WTC11 (cell line): ENCODE results near the gene PRSS1. TPM values are rescaled to one million over a fixed set of nuclear protein-coding genes. Genes with fewer than 3 reads are reported as not detected.
"Not testable (repeated sequence)": the region's sequence is repeated elsewhere in the genome, so short reads cannot be mapped to it uniquely, and the experiment has no call there.

Source experiments
- ATAC-seq: fragments of 200-7000 bp; cut with Tn5 transposase; 2 replicates; pipeline ENCODE4 v1.10.0; 2021; ENCODE audit warnings: mild to moderate bottlenecking, moderate library complexity
- CTCF ChIA-PET: fragments of 300-600 bp; sonication (Branson Sonifier 250); formaldehyde crosslinking; loops from one replicate; lab custom pipeline; 2021; ENCODE audit warnings: antibody characterized with exemption; lab: Charles Lee
- POLR2A ChIA-PET: fragments of 350-600 bp; sonication (Branson Sonifier 250); formaldehyde crosslinking; loops from one replicate; lab custom pipeline; 2021; ENCODE audit warnings: antibody characterized with exemption; lab: Charles Lee
- DNase-seq: peaks from one replicate; pipeline ENCODE4 v3.0.0; 2021; ENCODE audit warnings: low spot score
- H3K27ac Mint-ChIP-seq: 2 replicates; pipeline ENCODE4 v1.8.0; 2021; ENCODE audit warnings: mixed read lengths
- H3K27me3 Mint-ChIP-seq: 2 replicates; pipeline ENCODE4 v1.8.0; 2021; ENCODE audit warnings: low read depth, mild to moderate bottlenecking, moderate library complexity, mixed read lengths
- H3K36me3 Mint-ChIP-seq: 2 replicates; pipeline ENCODE4 v1.8.0; 2021; ENCODE audit warnings: mixed read lengths
- H3K4me1 Mint-ChIP-seq: 2 replicates; pipeline ENCODE4 v1.8.0; 2022; ENCODE audit warnings: mixed read lengths
- H3K4me3 Mint-ChIP-seq: 2 replicates; pipeline ENCODE4 v1.8.0; 2021; ENCODE audit warnings: mild to moderate bottlenecking, moderate library complexity, mixed read lengths
- H3K9me3 Mint-ChIP-seq: 2 replicates; pipeline ENCODE4 v1.8.0; 2021; ENCODE audit warnings: mixed read lengths
- CBFB ChIP-seq: sonication (generic); formaldehyde crosslinking; IDR thresholded peaks from 2 replicates; pipeline ENCODE4 v1.8.1; 2022; ENCODE audit warnings: mild to moderate bottlenecking, low read depth, missing genetic modification reagents
- GTF2I ChIP-seq: fragments of 250-450 bp; sonication (Bioruptor Pico); conservative IDR thresholded peaks from 2 replicates; pipeline ENCODE4 v1.4.0; 2021; ENCODE audit warnings: mild to moderate bottlenecking
- MXD4 ChIP-seq: fragments of 250-450 bp; sonication (Bioruptor Pico); IDR thresholded peaks from 2 replicates; pipeline ENCODE4 v1.8.0; 2021; ENCODE audit warnings: mild to moderate bottlenecking, moderate library complexity, borderline replicate concordance
- NFATC4 ChIP-seq: fragments of 250-450 bp; sonication (Bioruptor Pico); IDR thresholded peaks from 2 replicates; pipeline ENCODE4 v1.9.0; 2021; ENCODE audit warnings: mild to moderate bottlenecking
- NR3C1 ChIP-seq: sonication (generic); formaldehyde crosslinking; conservative IDR thresholded peaks from 2 replicates; pipeline ENCODE4 v1.8.1; 2023; ENCODE audit warnings: low read depth, mild to moderate bottlenecking, missing genetic modification reagents
- RORB ChIP-seq: fragments of 250-450 bp; sonication (Bioruptor Pico); IDR thresholded peaks from 2 replicates; pipeline ENCODE4 v1.9.0; 2021; ENCODE audit warnings: mild to moderate bottlenecking
- ZNF138 ChIP-seq: sonication (generic); formaldehyde crosslinking; conservative IDR thresholded peaks from 2 replicates; pipeline ENCODE4 v1.8.1; 2022; ENCODE audit warnings: mild to moderate bottlenecking, moderate library complexity, missing genetic modification reagents
- ZNF219 ChIP-seq: sonication (generic); formaldehyde crosslinking; IDR thresholded peaks from 2 replicates; pipeline ENCODE4 v1.8.0; 2023; ENCODE audit warnings: missing genetic modification reagents, mild to moderate bottlenecking, borderline replicate concordance
- ZNF232 ChIP-seq: sonication (generic); formaldehyde crosslinking; IDR thresholded peaks from 2 replicates; pipeline ENCODE4 v1.8.0; 2022; ENCODE audit warnings: mild to moderate bottlenecking, missing genetic modification reagents
- ZNF317 ChIP-seq: sonication (generic); formaldehyde crosslinking; IDR thresholded peaks from 2 replicates; pipeline ENCODE4 v1.8.1; 2023; ENCODE audit warnings: low read depth, mild to moderate bottlenecking, moderate library complexity, missing genetic modification reagents, borderline replicate concordance
- total RNA-seq: library from RNA; stranded (reverse); gene quantifications from 3 replicates; pipeline ENCODE4 v1.2.3, GENCODE V29; 2021
- TF ChIP-seq, protein P1 (sequence below): sonication (generic); formaldehyde crosslinking; IDR thresholded peaks from 2 replicates; pipeline ENCODE4 v1.8.1; 2022; ENCODE audit warnings: low read depth, missing genetic modification reagents, borderline replicate concordance
- TF ChIP-seq, protein P2 (sequence below): sonication (generic); formaldehyde crosslinking; conservative IDR thresholded peaks from 2 replicates; pipeline ENCODE4 v1.8.1; 2022; ENCODE audit warnings: mild to moderate bottlenecking, missing genetic modification reagents
- TF ChIP-seq, protein P3 (sequence below): fragments of 250-450 bp; sonication (Bioruptor Pico); conservative IDR thresholded peaks from 2 replicates; pipeline ENCODE4 v1.9.0; 2021; ENCODE audit warnings: mild to moderate bottlenecking
- TF ChIP-seq, protein P4 (sequence below): sonication (generic); formaldehyde crosslinking; IDR thresholded peaks from 2 replicates; pipeline ENCODE4 v1.8.0; 2023; ENCODE audit warnings: mild to moderate bottlenecking, missing genetic modification reagents
- TF ChIP-seq, protein P5 (sequence below): sonication (generic); formaldehyde crosslinking; IDR thresholded peaks from 2 replicates; pipeline ENCODE4 v1.8.1; 2022; ENCODE audit warnings: low read depth, mild to moderate bottlenecking, moderate library complexity, missing genetic modification reagents, borderline replicate concordance
- TF ChIP-seq, protein P6 (sequence below): sonication (generic); formaldehyde crosslinking; IDR thresholded peaks from 2 replicates; pipeline ENCODE4 v1.8.1; 2023; ENCODE audit warnings: mild to moderate bottlenecking, missing genetic modification reagents

The PRSS1 gene
- total RNA-seq, 1 experiment from 2014 or later = 11.1 TPM

DNA sequence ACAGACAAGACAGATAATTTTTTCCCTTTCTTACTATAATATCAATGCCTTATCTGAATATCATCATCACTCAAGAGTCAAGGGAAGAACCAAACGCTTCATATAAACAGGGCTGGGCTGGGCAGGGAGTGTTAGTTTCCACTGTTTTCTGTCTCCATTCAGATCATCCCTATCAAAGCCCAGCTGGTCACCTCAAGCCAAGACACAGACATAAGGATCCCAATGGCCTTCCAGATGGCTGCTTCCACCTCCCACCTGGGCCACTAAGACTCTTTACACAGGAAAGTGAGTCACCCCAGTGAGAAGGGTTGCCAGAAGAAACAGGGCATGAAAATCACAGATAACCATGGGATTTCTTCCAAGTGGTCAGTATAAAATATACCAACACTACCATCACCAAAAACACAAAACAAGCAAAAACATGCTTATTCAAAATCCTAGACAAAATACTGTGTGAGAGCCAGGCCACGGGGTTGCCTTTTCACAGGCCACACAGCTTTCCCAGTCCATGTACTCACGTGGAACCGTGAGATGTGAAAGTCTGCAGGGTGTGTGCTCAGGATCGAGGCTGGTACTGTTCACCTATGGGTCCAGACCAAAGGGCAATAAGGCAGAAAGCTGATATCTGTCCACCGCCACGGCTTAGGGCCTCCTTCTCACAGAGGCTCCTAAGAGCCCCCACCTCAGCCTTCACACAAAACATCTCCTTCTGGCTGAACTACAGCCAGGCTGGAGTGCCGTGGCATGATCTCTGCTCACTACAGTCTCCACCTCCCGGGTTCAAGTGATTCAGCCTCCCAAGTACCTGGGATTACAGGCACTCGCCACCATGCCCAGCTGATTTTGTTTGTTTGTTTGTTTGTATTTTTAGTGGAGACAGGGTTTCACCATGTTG is 5.7 kb downstream of the PRSS1 start (continued):
- TF ChIP-seq, protein P1, sequence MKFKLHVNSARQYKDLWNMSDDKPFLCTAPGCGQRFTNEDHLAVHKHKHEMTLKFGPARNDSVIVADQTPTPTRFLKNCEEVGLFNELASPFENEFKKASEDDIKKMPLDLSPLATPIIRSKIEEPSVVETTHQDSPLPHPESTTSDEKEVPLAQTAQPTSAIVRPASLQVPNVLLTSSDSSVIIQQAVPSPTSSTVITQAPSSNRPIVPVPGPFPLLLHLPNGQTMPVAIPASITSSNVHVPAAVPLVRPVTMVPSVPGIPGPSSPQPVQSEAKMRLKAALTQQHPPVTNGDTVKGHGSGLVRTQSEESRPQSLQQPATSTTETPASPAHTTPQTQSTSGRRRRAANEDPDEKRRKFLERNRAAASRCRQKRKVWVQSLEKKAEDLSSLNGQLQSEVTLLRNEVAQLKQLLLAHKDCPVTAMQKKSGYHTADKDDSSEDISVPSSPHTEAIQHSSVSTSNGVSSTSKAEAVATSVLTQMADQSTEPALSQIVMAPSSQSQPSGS (CRISPR knock-in tag) = no peak
- TF ChIP-seq ZNF232 (CRISPR knock-in tag) = no peak
- TF ChIP-seq NFATC4 (CRISPR knock-in tag) = no peak
- TF ChIP-seq RORB = no peak
- TF ChIP-seq ZNF219 (CRISPR knock-in tag) = no peak
- TF ChIP-seq, protein P2, sequence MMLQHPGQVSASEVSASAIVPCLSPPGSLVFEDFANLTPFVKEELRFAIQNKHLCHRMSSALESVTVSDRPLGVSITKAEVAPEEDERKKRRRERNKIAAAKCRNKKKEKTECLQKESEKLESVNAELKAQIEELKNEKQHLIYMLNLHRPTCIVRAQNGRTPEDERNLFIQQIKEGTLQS (CRISPR knock-in tag) = no peak
- TF ChIP-seq, protein P3, sequence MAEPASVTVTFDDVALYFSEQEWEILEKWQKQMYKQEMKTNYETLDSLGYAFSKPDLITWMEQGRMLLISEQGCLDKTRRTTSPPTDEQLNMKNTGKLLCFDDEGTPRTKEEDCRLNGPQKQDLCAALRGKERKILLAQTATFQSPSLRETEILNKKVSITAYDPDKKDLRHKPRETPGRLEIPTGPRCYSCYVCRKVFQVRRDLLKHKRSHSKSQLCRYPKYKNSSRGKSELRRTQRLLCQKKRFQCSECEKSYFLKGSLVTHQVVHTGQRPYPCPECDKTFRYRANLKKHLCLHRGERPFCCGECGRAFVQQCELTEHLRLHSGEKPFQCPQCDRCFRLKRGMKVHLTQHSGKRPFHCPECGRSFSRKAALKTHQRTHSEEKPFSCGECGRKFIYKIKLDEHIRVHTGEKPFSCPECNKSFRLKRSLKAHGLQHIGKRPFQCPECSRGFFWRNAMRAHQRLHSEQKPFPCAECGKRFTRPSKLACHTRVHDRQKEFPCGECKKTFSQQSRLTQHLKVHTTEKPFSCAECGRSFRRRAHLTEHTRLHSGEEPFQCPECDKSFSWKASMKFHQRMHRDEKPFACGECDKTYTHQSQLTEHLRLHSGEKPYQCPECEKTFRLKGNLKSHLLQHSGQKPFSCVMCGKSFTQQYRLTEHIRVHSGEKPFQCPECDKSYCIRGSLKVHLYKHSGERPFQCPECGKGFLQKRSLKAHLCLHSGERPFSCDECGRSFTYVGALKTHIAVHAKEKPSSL (CRISPR knock-in tag) = no peak
- no peak for TF ChIP-seq GTF2I

DNA sequence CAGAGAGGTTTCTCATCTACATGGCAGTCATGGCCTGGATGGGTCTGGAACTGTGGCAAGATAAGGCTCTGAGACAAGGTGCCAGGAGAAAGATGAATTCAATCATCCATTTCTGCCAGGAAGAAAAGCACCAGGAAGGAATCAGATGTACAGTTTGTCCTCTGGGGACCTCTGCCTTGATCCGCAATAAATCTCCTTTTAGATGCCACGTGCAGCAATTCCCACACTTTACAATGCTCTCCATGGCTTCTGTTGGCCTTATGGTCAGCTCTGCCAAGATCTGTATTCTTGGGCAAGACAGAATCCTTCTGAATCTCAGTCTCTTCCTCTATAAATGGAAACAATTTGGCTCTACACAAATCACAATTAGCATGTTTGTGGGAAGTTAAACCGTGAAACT is 9.0 kb downstream of the PRSS1 start:
- POLR2A ChIA-PET, H3K4me3 Mint-ChIP-seq, DNase-seq, ATAC-seq, H3K4me1 Mint-ChIP-seq, CTCF ChIA-PET, H3K36me3 Mint-ChIP-seq, H3K27ac Mint-ChIP-seq: not testable (repeated sequence)
- Mint-ChIP-seq H3K27me3 (peaks cover 17% of the 10 kb centered on the region), H3K9me3 (peaks cover 10% of the 10 kb centered on the region; the same call in 1 of the 2 replicates)

DNA sequence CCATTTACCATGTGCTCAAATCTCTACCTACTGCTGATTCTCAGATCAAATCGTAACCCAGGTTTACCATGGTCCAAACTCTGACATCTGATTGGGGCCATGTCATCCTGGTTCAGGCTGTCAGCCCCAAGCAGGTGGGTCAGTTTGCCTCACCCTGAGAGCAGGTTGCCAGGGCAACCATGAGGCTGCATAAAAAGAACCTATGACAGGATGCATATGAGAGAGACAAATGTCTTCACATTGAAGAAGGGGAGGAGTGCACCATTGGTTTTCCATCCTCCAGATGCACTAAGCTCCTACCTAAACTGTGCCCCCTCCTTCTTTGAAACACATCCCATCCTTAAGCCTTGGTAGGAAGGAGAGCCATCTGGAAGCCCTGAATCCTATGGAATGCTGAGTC is 10.2 kb downstream of the PRSS1 start:
- Mint-ChIP-seq H3K4me1 (peaks cover 8% of the 10 kb centered on the region; the same call in 1 of the 2 replicates), H3K27ac (no peak overlapping the region), H3K9me3 (peaks cover 10% of the 10 kb centered on the region; the same call in 1 of the 2 replicates), H3K4me3 (no peak overlapping the region), H3K27me3 (peaks cover 17% of the 10 kb centered on the region), H3K36me3 (no peaks in the 10 kb centered on the region)
- CTCF ChIA-PET = no interaction called here
- ATAC-seq = no peak
- POLR2A ChIA-PET = no interaction called here
- DNase-seq = no peak
- TF ChIP-seq MXD4 (CRISPR knock-in tag) = no peak
- TF ChIP-seq, protein P4, sequence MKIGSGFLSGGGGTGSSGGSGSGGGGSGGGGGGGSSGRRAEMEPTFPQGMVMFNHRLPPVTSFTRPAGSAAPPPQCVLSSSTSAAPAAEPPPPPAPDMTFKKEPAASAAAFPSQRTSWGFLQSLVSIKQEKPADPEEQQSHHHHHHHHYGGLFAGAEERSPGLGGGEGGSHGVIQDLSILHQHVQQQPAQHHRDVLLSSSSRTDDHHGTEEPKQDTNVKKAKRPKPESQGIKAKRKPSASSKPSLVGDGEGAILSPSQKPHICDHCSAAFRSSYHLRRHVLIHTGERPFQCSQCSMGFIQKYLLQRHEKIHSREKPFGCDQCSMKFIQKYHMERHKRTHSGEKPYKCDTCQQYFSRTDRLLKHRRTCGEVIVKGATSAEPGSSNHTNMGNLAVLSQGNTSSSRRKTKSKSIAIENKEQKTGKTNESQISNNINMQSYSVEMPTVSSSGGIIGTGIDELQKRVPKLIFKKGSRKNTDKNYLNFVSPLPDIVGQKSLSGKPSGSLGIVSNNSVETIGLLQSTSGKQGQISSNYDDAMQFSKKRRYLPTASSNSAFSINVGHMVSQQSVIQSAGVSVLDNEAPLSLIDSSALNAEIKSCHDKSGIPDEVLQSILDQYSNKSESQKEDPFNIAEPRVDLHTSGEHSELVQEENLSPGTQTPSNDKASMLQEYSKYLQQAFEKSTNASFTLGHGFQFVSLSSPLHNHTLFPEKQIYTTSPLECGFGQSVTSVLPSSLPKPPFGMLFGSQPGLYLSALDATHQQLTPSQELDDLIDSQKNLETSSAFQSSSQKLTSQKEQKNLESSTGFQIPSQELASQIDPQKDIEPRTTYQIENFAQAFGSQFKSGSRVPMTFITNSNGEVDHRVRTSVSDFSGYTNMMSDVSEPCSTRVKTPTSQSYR (CRISPR knock-in tag) = no peak

DNA sequence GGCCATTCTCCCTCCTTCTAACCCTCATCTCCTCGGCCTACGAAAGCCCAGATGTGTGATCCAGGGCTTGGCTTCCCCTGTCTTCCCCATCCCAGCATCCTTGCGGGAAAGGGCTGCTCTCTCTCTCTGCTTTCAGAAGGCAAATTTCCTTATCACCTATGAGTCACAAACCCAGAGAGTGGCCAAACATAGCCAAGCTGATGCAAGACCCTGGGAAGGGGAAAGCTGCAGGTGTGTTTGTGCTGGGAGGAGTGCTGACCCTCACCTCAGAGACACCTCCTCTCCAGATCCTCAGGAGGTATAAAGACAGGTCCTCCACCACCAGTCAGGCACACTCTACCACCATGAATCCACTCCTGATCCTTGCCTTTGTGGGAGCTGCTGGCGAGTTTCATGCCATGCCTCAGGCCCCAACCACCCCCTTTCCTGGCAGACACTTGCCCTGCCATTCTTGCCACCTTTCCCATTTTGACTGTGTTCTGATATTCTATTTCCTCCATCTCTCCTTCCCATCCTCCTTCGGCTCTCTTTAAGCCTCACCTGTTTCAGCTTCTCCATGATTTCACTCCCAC is 10.9 kb downstream of the PRSS1 start:
- Mint-ChIP-seq H3K27ac (no peak overlapping the region), H3K36me3 (no peaks in the 10 kb centered on the region), H3K4me3 (no peak overlapping the region), H3K27me3 (peaks cover 17% of the 10 kb centered on the region), H3K4me1 (peaks cover 8% of the 10 kb centered on the region; the same call in 1 of the 2 replicates), H3K9me3 (peaks cover 10% of the 10 kb centered on the region; the same call in 1 of the 2 replicates)
- ChIA-PET CTCF (no interaction called here), POLR2A (no interaction called here)
- ATAC-seq (no peak), DNase-seq (no peak)
- TF ChIP-seq ZNF317 (CRISPR knock-in tag) = no peak
- TF ChIP-seq, protein P5, sequence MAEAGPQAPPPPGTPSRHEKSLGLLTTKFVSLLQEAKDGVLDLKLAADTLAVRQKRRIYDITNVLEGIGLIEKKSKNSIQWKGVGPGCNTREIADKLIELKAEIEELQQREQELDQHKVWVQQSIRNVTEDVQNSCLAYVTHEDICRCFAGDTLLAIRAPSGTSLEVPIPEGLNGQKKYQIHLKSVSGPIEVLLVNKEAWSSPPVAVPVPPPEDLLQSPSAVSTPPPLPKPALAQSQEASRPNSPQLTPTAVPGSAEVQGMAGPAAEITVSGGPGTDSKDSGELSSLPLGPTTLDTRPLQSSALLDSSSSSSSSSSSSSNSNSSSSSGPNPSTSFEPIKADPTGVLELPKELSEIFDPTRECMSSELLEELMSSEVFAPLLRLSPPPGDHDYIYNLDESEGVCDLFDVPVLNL (CRISPR knock-in tag) = no peak
- TF ChIP-seq NR3C1 (CRISPR knock-in tag) = no peak
- TF ChIP-seq, protein P6, sequence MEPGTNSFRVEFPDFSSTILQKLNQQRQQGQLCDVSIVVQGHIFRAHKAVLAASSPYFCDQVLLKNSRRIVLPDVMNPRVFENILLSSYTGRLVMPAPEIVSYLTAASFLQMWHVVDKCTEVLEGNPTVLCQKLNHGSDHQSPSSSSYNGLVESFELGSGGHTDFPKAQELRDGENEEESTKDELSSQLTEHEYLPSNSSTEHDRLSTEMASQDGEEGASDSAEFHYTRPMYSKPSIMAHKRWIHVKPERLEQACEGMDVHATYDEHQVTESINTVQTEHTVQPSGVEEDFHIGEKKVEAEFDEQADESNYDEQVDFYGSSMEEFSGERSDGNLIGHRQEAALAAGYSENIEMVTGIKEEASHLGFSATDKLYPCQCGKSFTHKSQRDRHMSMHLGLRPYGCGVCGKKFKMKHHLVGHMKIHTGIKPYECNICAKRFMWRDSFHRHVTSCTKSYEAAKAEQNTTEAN (CRISPR knock-in tag) = no peak
- no peak for TF ChIP-seq ZNF138 (CRISPR knock-in tag)
- TF ChIP-seq CBFB (CRISPR knock-in tag) = no peak
